ENCODE measurements around the gene RGMA.

The RGMA gene, protein sequence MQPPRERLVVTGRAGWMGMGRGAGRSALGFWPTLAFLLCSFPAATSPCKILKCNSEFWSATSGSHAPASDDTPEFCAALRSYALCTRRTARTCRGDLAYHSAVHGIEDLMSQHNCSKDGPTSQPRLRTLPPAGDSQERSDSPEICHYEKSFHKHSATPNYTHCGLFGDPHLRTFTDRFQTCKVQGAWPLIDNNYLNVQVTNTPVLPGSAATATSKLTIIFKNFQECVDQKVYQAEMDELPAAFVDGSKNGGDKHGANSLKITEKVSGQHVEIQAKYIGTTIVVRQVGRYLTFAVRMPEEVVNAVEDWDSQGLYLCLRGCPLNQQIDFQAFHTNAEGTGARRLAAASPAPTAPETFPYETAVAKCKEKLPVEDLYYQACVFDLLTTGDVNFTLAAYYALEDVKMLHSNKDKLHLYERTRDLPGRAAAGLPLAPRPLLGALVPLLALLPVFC
- total RNA-seq, result 0.06 to 0.09 reads per million in 2 experiments

DNA sequence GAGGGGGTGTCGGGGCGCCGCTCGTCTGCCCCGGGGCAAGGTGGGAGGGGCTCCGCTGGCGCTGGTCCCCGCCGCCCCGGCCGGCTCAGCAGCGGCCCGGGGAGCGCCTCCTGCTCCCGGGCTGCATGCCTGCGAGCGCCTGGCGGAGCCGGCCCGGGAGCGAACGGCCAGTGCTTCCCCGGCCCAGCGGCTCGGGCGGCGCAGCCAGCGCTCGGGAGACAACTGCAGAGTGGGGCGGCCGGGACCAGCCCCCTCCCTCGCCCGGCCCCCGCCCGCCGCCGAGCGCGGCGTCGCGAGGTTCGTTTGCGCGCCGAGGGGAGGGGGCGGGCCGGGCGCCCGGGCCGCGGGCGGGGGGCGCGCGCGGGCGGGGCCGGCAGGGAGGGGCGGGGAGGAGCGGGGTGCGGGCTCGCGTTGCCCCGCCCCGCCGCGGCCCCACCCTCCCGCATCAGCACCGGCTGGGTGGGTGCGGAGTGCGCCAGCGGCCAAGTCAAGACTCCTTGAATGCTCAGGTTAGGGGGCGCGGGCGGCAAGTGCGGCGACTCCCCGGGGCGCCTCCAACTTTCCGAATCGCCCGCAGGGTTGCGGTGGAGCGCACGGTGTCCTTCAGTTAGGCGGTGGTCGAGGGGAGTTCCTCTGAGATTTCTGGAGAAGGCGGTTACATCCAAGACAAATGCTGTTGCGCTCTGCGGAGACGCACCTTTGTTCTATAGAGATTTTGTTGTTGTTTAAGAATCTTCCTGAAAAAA is at the start of gene RGMA:
Gene RGMA, minus strand, starts transcription at position 231 of the 746 bp plus-strand sequence. CDS start 279 bp downstream, outside the sequence.
- no peak for DNase-seq (ENCODE audit: low read depth)

DNA sequence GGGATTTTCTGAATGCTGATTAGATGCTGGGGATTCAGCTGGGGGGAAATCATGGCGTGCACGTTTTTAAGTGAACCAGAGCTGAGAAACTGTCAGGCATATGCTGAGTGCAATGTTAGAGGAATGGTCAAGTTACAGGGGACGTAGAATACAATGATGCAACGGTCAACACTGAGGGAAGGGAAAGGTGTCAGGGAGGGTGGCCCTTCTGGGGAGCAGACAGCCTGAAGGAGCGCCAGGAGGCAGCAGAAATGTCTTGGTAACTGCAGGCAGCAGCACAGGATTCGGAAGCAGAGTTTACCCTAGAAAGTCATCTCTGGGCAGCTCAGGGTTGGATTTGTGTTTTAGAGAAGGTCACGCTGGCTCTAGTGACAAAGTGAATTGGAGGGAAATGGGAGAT is 47.6 kb upstream of the RGMA start:
- no peak for DNase-seq (ENCODE audit: low read depth)

DNA sequence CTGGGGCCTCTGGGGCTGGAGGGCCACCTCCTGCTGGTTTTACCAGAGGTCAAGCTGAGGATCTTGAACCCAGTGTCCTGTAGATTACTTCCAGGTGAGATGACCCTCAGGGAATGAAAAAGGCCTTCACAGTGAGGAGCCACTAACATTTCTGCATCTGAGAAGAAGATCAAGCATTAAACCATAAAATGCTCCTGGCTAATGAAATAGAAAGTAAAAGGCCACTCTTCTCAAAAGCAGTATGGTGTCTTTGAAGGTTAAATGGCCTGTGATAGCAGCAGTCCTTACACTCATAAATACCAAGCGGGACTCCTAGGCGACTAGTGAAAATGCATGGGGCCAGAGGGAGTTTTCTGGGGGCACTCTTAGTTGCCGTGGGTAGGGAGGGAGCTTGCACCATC is 47.0 kb upstream of the RGMA start:
- no peak for DNase-seq (ENCODE audit: low read depth)

DNA sequence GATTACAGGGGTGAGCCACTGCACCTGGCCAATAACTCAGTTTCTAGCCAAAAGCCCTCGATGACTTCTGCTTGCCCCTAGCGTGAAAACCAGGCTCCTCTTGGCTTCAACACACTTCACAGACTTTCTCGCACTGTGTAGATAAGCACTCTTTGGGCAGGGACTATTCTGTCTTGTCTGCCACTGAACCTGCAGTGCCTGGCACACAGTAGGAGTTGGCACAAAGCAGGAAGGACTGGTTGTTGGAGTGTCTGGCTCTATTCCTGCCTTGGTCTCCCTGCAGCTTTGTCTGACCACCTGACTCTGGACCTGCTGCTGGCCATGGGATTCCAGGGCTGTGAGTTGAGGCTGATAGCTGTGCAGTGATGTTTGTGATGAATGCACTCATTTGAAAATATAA is 46.4 kb upstream of the RGMA start:
- no peak for DNase-seq (ENCODE audit: low read depth)

DNA sequence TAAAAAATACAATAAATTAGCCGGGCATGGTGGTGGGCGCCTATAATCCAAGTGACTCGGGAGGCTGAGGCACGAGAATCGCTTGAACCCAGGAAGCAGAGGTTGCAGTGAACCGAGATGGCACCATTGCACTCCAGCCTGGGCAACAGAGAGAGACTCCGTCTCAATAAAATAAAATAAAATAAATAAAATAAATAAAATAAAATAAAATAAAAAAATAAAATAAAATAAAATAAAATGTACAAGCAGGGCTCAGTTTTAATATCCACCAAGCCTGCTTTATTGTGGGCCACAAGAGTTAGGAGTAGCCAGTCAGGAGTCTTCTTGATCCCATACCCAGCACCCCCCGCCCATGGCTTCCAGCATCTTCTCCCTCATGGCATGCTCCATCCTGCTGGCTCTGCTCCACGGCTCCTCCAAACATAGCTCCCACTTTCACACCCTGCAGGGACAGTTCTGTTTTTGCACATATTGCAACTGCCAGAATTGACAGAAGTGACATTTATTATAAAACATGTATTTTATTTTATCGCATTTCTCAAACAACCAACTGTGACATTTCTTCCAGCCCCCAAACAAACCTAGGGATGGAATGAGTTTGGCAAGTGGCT is 42.6 kb upstream of the RGMA start:
- no peak for DNase-seq (ENCODE audit: low read depth)

DNA sequence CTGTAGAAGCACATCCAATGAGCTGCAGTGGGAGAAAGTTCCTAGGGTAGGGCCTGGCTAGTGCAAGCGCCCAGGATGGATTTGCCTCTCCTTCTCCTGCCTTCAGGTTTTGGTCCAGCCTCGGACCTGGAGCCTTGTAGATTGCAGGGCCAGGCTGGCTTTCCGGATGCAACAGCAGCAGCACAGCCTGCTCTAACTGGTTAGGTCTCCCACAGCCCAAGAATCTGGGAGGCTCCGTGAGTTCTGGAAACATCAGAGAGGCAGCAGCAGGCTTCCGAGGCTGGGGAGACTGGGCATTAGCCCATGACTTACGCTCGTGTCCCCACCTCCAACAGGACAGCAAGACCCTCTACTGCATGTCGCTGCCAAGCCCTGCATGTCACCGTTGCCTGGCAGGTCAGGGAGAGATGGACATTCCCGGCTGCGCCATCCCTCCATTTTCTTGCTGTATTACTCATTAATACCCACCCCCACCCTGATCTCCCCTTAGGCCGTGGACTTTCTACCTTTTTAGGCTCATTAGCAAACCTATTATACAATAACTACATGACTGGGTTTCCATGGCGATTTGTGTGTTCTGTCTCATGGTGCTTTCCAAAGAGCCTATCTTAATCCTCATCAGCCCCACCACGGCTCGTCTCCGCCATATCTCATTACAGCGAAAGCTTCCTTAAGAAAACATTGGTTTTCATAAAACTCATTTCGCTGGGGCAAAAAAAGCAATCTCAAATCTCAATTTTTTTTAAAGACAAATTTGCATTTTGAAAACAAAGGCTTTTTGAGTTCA is 40.9 kb upstream of the RGMA start:
- no peak for DNase-seq (ENCODE audit: low read depth)

DNA sequence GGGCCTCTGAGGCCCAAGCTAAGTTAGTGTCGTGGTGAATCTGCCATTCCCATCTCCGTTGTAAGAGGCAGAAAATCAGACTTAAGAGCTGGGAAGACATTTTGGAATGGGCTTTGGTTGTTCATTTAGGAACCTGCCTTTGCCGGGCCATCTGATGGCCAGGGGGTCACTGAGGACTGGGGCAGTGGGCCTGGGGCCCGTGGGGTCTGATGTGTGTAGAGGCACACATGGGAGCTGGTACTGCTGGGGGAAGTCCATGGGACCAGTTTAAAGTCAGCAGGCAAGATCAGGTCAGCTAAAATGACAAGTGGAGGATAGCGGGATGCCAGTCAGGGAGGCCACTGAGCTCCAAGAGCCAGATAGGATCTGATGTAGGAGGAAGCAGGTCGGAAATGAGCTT is 38.3 kb upstream of the RGMA start:
- no peak for DNase-seq (ENCODE audit: low read depth)

DNA sequence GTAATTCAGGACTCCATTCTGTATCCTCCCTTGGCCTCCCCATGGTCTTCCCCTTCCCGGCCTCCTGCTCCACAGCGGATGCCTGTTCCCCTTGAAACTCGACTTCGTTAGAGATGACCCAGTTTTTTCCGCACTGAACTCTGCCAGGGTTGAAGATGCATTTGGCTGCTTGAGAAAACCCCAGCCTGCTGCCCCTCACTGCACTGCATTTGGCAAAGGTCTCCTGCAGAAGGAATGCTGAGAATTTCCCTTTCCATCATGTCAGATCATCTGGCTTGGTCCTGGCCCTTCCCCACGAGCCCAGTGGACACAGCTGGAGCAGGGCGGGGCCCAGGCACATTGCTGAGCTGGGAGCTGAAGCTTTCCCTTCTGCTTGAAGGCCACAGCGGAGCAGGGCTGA is 37.6 kb upstream of the RGMA start:
- no peak for DNase-seq (ENCODE audit: low read depth)

DNA sequence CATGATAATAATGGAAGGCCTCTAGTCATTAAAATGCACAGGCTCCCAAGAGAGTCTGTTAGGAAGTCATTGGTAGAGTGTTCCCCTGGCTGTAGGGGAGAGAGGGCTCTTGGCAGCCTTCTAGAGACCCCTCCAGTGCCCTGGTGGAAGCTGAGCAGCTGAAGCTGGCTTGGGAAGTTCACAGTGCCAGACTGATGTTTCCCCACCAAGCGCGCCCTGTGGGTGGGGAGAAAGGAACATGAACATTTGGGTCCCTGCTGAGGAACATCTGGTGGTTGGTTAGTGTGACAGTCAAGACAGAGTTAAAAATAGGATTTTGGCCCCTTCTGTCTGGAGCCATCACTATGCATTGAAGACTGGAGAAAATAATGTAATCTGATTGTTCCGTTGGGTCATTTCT is 37.1 kb upstream of the RGMA start:
- DNase-seq (ENCODE audit: low read depth), result no peak

DNA sequence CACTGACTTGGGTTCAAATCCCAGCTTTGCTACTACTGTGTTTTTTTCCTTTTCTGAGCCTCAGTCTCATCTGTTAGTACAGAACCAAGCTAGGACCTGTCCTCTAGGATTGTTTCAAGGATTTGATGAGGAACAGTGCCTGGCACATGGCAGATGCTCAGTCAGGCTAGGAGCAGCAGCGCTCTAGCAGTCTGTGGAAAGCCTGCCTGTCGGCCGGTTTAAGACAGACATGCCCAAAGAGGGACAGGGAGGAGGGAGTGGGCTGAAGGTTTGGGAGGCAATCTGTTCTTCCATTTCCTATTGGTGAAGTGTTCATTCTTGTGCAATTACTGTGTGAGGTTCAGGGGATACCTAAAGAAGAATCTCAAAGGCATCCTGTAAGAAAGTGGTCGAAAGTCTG is 35.1 kb upstream of the RGMA start:
- DNase-seq (ENCODE audit: low read depth), result no peak

DNA sequence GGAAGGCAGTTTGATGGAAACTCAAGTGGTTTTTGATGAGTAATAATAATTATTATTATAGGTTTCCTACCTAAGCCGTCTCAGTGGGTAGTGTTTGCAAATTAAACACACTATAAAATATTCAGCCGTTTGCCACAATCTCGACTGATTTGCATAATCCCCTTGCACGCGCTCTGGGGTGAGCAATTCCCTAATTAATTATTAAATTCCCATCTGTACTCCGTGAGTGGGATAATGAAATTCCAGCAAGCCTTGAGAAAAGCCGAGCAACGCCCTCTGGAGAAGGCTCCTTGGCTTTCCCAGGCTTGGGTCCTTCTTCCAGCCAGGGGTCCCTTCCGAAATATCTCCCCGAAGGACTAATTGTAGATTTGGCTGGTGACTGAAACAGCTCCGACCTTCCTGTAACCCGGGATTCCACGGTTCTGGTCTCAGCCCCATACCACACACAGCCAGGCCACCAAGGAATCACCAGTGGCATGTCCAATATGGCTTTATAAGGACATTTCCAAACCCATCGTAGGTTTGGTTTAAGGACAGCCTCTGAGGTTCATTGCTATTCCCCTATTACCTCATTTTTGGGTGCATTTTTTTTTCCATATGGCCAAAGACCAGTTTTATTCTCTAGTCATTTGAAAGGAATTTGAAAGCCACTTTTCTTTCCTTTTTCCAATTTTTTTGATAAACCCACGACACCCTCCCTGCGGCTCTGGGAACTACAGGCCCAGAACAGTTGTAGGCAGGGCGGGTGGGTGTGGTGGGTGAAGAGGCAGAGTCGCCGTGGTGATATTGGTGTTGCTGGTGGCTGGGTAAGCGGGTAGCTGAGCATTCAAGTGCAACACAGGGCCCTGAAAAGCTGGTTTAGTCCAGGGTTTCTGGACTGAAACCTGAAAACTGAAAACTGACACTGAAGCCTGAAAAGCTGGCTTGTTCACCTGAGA is 33.2 kb upstream of the RGMA start:
- DNase-seq (ENCODE audit: low read depth), result no peak

DNA sequence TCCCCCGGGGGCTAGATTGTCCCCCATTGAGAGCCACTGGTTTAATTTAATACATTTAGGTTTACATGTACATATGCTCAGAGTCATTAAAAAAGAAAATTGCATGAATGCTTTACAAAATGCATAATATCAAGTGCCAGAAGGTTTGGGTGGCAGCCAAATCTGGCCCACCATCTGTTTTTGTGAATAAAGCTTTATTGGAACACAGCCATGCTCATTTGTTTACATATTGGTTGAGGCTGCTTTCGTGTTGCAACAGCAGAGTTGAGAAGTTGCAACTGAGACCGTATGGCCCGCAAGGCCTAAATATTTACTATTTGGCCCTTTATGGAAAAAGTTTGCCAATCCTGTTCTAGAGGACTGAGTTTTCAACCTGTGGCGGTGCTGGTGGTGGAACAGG is 32.1 kb upstream of the RGMA start:
- DNase-seq (ENCODE audit: low read depth), result no peak

DNA sequence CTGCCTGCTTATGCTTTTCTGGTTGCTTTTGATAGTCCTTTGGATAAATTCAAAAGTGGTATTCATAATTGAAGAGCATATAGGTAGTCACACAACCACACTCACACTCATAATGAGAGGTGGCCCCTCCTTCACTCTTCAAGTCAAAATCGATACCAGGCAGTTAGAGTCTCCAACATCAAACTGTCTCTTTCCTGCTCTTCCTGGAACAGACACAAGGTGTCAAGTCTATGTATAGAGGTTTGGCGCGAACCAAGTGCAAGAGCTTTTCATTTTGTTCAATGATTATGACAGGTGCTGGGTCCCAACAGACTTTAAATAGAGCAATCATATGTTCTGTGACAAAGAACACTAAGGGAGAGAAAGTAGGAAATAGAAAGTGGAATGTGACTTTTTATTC is 29.9 kb upstream of the RGMA start:
- no peak for DNase-seq (ENCODE audit: low read depth)

DNA sequence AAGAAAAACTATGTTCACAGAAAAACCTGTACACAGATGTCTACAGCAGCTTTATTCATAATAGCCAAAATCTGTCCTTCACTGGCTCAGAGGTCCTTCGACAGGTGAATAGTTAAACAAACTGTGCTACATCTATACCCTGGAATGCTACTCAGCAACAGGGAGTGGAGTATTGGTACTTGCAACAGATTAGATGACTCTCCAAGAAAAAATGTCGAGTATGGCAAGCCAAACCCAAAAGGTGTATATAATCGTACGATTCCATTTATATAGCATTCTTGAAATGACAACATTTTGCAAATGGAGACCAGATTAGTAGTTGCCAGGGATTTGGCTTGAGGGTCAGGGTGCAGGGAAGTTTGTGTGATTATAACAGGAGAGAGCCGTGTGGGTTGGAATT is 22.4 kb upstream of the RGMA start:
- no peak for DNase-seq (ENCODE audit: low read depth)

DNA sequence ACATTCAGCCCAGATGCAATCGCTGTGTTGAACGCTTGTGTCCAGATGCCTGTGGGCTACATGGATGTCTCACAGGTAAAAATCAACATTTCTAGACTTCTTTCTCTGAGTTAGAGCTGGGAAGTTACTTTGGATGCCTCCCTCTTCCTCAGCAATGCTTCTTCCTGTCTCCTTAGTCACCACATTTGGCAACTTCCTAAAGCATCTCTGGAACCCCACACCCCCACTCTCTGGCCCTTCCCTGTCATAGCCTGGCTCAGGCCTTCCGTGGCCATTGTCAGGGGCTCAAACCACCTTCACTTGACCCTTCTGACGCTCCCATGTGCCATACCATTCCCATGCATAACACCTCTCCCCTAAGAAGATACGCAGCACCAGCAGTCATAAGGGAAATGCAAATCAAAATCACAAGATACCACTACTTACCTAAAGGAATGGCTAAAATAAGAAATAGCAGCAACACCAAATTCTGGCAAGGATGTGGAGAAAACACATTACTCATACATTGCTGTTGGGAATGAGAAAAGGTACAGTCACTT is 21.6 kb upstream of the RGMA start:
- no peak for DNase-seq (ENCODE audit: low read depth)

DNA sequence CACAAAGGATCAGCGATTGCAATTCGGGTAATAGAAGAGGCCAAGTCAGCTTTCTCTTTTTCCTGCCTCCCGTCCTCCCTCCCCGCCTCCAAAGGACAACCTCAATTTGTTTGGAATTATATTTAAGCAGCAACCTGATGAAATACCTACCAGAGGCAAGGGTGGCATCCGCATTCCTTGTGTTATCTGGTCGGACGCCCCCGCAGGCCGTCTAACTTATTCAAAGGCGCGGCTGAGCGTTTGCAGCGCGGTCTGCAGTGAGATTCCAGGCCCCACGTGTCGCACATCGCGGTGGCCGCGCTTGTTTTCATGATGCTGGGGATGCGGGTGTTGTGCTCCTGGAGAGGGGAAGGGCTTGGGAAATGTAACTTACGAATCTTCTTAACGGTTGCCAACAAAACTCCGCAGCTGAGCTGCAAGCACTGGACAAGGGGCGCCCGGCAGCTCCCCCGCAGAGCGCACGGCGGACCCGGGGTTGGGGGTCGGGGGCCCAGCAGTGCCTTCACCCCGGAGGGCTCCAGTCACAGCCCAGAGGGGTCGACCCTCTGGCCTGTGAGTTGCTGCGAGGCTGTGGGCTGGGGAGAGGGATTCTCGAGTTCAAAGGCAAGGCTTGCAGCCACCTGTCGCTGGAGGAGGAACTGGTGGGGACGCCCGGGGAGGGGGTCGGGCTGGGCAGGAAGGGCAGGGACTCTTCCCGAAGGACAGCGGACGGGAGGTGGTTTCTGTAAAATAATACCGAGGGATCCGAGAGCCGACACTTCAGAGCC is 20.5 kb upstream of the RGMA start:
- no peak for DNase-seq (ENCODE audit: low read depth)

DNA sequence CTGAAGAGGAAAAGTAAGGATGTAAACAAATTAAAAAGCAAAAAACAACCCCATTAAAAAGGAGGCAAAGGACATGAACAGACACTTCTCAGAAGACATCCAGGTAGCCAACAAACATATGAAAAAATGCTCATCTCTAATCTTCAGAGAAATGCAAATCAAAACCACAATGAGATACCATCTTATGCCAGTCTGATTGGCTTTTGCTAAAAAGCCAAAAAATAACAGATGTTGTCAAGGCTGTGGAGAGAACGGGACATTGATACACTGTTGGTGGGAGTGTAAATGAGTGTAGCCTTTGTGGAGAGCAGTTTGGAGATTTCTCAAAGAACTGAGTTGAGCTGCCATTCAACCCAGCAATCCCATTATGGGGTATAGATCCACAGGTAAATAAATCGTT is 18.6 kb upstream of the RGMA start:
- no peak for DNase-seq (ENCODE audit: low read depth)

DNA sequence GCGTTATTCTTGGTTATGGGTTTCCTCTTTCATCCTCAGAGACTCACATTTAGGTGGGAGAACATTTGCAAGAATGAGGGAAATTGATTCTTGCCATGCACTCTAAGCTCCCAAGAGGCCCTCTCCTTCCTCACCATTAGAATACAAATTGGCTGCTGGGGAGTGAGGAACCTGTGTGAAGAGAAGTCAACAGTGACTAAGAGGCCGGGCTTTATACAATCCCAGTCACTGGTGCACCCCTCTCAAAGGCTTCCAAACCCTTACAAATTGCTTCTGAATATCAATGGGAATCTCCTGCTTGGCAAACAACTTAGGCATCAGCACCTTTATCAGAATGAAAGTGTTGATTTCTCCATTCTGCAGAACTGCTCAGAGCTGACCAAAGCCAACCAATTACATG is 16.5 kb upstream of the RGMA start:
- DNase-seq (ENCODE audit: low read depth), result no peak

DNA sequence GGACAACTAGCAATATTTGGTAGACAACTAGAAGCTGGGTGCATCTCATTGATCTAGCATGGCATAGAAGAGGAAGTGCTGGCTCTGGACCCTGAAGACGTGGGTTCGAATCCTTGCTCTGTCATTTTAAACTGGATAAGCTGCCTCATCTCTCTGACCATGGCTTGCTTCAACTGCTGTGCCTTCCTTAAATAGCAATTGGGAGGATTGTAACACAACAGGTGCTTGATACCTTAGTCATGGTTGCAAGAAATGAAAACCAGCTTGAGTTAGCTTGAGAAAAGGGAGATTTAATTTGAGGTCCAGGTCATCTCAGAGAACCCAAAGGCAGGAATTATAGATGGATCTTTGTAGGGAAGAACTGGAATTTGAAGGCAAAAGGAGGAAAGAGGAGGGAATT is 14.8 kb upstream of the RGMA start:
- DNase-seq (ENCODE audit: low read depth), result no peak

DNA sequence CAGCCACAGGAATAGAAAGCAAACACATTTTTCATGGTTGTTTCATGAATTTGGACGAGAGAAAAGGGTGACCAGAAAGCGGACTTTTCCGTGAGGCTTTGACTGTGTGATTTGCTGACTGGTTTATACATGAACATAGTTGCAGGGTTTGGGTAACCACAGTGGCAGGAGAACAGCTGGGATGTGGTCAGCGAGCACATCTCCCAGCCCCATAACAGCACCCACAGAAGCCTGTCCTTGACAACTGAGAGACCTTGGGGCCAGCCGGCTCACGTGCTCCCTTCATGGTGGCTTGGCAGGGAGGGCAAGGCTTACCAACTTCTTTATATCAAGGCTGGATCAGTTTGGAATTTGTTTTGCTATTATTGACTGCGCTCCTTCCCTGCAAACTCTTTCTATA is 13.2 kb upstream of the RGMA start:
- DNase-seq (ENCODE audit: low read depth), result no peak

Measured in T follicular helper cell (primary cell).